Measurements from ENCODE around the gene SLC25A6.
"Not testable (repeated sequence)": the region's sequence is repeated elsewhere in the genome, so short reads cannot be mapped to it uniquely, and the experiment has no call there.

The SLC25A6 gene

GRCh38 chrX:1351981-1352714 lies 39.8 kb downstream of the SLC25A6 start:
- no peak for DNase-seq

- DNase-seq = not testable (repeated sequence)
Measured at GRCh38 chrX:1349606-1350005, 42.3 kb downstream of the SLC25A6 start.

DNA sequence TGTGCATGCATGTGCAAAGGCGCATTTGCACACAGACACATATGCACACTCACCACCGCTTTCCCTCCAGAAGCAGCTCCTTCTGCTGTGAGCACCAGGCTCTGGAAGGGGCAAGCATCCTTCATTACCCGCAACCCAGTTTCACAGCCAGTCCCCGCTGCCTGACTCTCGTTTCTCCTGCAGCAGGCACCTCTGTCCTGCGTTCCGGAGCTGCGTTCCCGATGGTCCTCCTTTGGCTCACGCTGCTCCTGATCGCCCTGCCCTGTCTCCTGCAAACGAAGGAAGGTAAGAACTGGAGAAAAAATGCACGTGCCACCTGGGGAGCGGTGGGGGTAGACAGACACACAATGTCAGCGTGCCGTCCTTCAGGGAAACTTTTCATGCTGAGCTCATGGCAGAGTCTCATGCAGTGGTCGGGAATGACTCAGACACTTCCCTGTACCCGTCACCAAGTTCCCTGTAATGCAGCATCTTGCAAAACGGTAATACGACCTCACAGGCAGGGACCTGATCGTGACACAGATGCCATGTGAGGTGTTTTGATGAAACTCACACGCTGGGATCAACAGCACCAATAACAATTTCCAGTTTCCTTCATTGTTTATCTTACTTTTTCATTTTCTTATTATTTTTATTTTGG lies 50.2 kb downstream of the SLC25A6 start:
- DNase-seq = no peak

GRCh38 chrX:1336948-1337779 lies 54.7 kb downstream of the SLC25A6 start:
- DNase-seq = no peak

DNA sequence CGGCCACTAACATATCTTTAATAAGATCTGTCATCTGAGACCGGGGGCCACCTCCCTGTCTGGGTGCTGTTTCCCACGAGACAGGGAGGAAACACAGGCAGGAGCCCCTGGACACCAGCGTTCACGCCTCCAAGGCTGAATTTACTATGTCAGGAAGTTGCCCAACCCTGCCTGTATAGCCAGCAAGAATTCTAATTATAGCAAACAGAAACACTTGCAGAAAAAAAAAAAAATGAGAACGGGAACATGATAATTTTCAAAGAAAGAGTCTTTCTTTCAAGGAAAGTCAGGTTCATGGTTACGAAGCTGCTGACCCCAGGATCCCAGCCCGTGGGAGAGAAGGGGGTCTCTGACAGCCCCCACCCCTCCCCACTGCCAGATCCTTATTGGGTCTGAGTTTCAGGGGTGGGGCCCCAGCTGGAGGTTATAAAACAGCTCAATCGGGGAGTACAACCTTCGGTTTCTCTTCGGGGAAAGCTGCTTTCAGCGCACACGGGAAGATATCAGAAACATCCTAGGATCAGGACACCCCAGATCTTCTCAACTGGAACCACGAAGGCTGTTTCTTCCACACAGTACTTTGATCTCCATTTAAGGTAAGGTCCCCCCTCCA lies 55.5 kb downstream of the SLC25A6 start, which contains the start of gene IL3RA:
Gene IL3RA, plus strand, starts transcription at position 455 of the 613 bp plus-strand sequence. CDS start 4,981 bp downstream, outside the sequence.
- no peak for DNase-seq
